Muscle layer of duodenum (tissue), 2 donors: Measurements from ENCODE around the gene DMXL2.

ENCODE experiments used
- H3K27ac ChIP-seq: one replicate; pipeline ENCODE4 v1.7.0; 2013; ENCODE audit warnings: mild to moderate bottlenecking, low read length
- H3K27me3 ChIP-seq: one replicate; pipeline ENCODE4 v1.7.0; 2013; ENCODE audit warnings: low read depth, mild to moderate bottlenecking, control low read depth, low read length
- H3K36me3 ChIP-seq, 2 donors: one replicate each; pipeline ENCODE4 v1.7.0; 2013; ENCODE audit warnings: low read length in 2 of 2, control low read depth in 1 of 2, mild to moderate bottlenecking in 1 of 2; ENCODE audit not compliant: insufficient read depth in 2 of 2, control insufficient read depth in 1 of 2
- H3K4me1 ChIP-seq, 2 donors: one replicate each; pipeline ENCODE4 v1.7.0; 2013; ENCODE audit warnings: low read length in 2 of 2, mild to moderate bottlenecking in 2 of 2, control low read depth in 1 of 2, moderate library complexity in 1 of 2; ENCODE audit not compliant: insufficient read depth in 2 of 2, control insufficient read depth in 1 of 2
- H3K4me3 ChIP-seq, 2 donors: one replicate each; pipeline ENCODE4 v1.7.0; 2013; ENCODE audit warnings: low read length in 2 of 2, low read depth in 1 of 2, mild to moderate bottlenecking in 1 of 2
- H3K9me3 ChIP-seq, 2 donors: one replicate each; pipeline ENCODE4 v1.7.0; 2013; ENCODE audit warnings: low read length in 2 of 2, control low read depth in 1 of 2, mild to moderate bottlenecking in 1 of 2; ENCODE audit not compliant: control insufficient read depth in 1 of 2
- donor health status: healthy.

DMXL2 gene

GRCh38 chr15:51505251-51505650, 117.3 kb downstream of the DMXL2 start:
- no peaks in the 10 kb centered on the region for H3K9me3 ChIP-seq
- H3K4me3 ChIP-seq = no peak overlapping the region
- H3K36me3 ChIP-seq = peaks cover 0 to 10% of the 10 kb centered on the region in 2 donors
- H3K27ac ChIP-seq = no peak overlapping the region
- no peaks in the 10 kb centered on the region for H3K27me3 ChIP-seq
- H3K4me1 ChIP-seq = no peaks in the 10 kb centered on the region

GRCh38 chr15:51503003-51503402, 119.6 kb downstream of the DMXL2 start:
- peaks cover 13 to 29% of the 10 kb centered on the region in 2 donors for H3K36me3 ChIP-seq
- no peak overlapping the region for H3K4me3 ChIP-seq
- H3K27me3 ChIP-seq = no peaks in the 10 kb centered on the region
- no peaks in the 10 kb centered on the region for H3K9me3 ChIP-seq
- H3K27ac ChIP-seq = no peak overlapping the region
- H3K4me1 ChIP-seq = no peaks in the 10 kb centered on the region

- no peak overlapping the region for H3K4me3 ChIP-seq
- peaks cover 13 to 26% of the 10 kb centered on the region in 2 donors for H3K36me3 ChIP-seq
- H3K27ac ChIP-seq = no peak overlapping the region
- no peaks in the 10 kb centered on the region for H3K27me3 ChIP-seq
- H3K9me3 ChIP-seq = no peaks in the 10 kb centered on the region
- no peaks in the 10 kb centered on the region for H3K4me1 ChIP-seq
Measured at GRCh38 chr15:51499379-51499976, 123.1 kb downstream of the DMXL2 start.

- H3K4me1 ChIP-seq = no peaks in the 10 kb centered on the region
- H3K27me3 ChIP-seq = no peaks in the 10 kb centered on the region
- H3K4me3 ChIP-seq = no peak overlapping the region
- no peaks in the 10 kb centered on the region for H3K9me3 ChIP-seq
- H3K27ac ChIP-seq = no peak overlapping the region
- H3K36me3 ChIP-seq = peaks cover 13 to 26% of the 10 kb centered on the region in 2 donors
Measured at GRCh38 chr15:51497806-51498205, 124.8 kb downstream of the DMXL2 start.

GRCh38 chr15:51496246-51496645, 126.3 kb downstream of the DMXL2 start:
- Histone ChIP-seq H3K27ac (no peak overlapping the region), H3K4me3 (no peak overlapping the region), H3K27me3 (no peaks in the 10 kb centered on the region), H3K36me3 (peaks cover 13 to 19% of the 10 kb centered on the region in 2 donors), H3K9me3 (no peaks in the 10 kb centered on the region), H3K4me1 (no peaks in the 10 kb centered on the region)

- H3K4me3 ChIP-seq = no peak overlapping the region
- H3K27ac ChIP-seq = no peak overlapping the region
Measured at GRCh38 chr15:51494411-51495314, 127.9 kb downstream of the DMXL2 start.

GRCh38 chr15:51493892-51494291, 128.7 kb downstream of the DMXL2 start:
- Histone ChIP-seq H3K36me3 (peaks cover 7 to 19% of the 10 kb centered on the region in 2 donors), H3K4me1 (no peaks in the 10 kb centered on the region), H3K4me3 (no peak overlapping the region), H3K27ac (no peak overlapping the region), H3K9me3 (no peaks in the 10 kb centered on the region), H3K27me3 (no peaks in the 10 kb centered on the region)

More at GRCh38 chr15:51494411-51495314, 127.9 kb downstream of the DMXL2 start:
- H3K9me3 ChIP-seq = no peaks in the 10 kb centered on the region
- H3K4me1 ChIP-seq = no peaks in the 10 kb centered on the region
- no peaks in the 10 kb centered on the region for H3K27me3 ChIP-seq
- peaks cover 11 to 20% of the 10 kb centered on the region in 2 donors for H3K36me3 ChIP-seq

GRCh38 chr15:51492528-51492927, 130.0 kb downstream of the DMXL2 start:
- no peaks in the 10 kb centered on the region for H3K4me1 ChIP-seq
- no peaks in the 10 kb centered on the region for H3K27me3 ChIP-seq
- no peak overlapping the region for H3K27ac ChIP-seq
- no peaks in the 10 kb centered on the region for H3K9me3 ChIP-seq
- no peak overlapping the region for H3K4me3 ChIP-seq
- peaks cover 12 to 26% of the 10 kb centered on the region in 2 donors for H3K36me3 ChIP-seq

- no peaks in the 10 kb centered on the region for H3K9me3 ChIP-seq
- no peak overlapping the region for H3K4me3 ChIP-seq
- H3K36me3 ChIP-seq = peaks cover 12 to 30% of the 10 kb centered on the region in 2 donors
- H3K27ac ChIP-seq = no peak overlapping the region
- no peaks in the 10 kb centered on the region for H3K4me1 ChIP-seq
- no peaks in the 10 kb centered on the region for H3K27me3 ChIP-seq
Measured at GRCh38 chr15:51491941-51492340, 130.6 kb downstream of the DMXL2 start.

- Histone ChIP-seq H3K4me1 (no peaks in the 10 kb centered on the region), H3K27ac (no peak overlapping the region), H3K4me3 (peak overlapping the region in 1 of 2 donors; percentile 6), H3K27me3 (no peaks in the 10 kb centered on the region), H3K9me3 (peaks cover 11 to 27% of the 10 kb centered on the region in 2 donors), H3K36me3 (peaks cover 34 to 72% of the 10 kb centered on the region in 2 donors)
Measured at GRCh38 chr15:51484781-51485180, 137.8 kb downstream of the DMXL2 start.

- Histone ChIP-seq H3K9me3 (peaks cover 11 to 27% of the 10 kb centered on the region in 2 donors), H3K27ac (no peak overlapping the region), H3K27me3 (no peaks in the 10 kb centered on the region), H3K4me3 (peak overlapping the region in 1 of 2 donors; percentile 6), H3K36me3 (peaks cover 33 to 67% of the 10 kb centered on the region in 2 donors), H3K4me1 (no peaks in the 10 kb centered on the region)
Measured at GRCh38 chr15:51483985-51484384, 138.6 kb downstream of the DMXL2 start.
